Spleen (tissue), 11 donors: Measurements from ENCODE around the gene KRTAP10-3. TPM values are rescaled to one million over a fixed set of nuclear protein-coding genes. Genes with fewer than 3 reads are reported as not detected.

Experiments
- DNase-seq: peaks from one replicate; pipeline ENCODE4 v3.0.0-alpha.2; 2020
- H3K27ac ChIP-seq, 8 donors: fragments of 200-600 bp; sonication (generic) in 7 of 8; 1 replicate in 4 of 8; 2 replicates in 4 of 8; pipeline versions ENCODE4 v1.5.0 to v1.8.0; 2016 to 2021; ENCODE audit warnings: inconsistent platforms in 4 of 8, mild to moderate bottlenecking in 4 of 8, moderate library complexity in 1 of 8
- H3K27me3 ChIP-seq, 7 donors: fragments of 200-600 bp; sonication (generic) in 6 of 7; replicated peaks in 1 of 7; 1 replicate in 4 of 7; 2 replicates in 3 of 7; pipeline versions ENCODE4 v1.5.0 to v1.8.0; 2016 to 2021; ENCODE audit warnings: inconsistent platforms in 3 of 7, mild to moderate bottlenecking in 1 of 7
- H3K36me3 ChIP-seq, 6 donors: fragments of 200-600 bp; sonication (generic) in 5 of 6; 1 replicate in 4 of 6; 2 replicates in 2 of 6; pipeline versions ENCODE4 v1.5.0 to v1.8.0; 2016 to 2021; ENCODE audit warnings: inconsistent platforms in 2 of 6
- H3K4me1 ChIP-seq, 6 donors: fragments of 200-600 bp; sonication (generic) in 5 of 6; 1 replicate in 3 of 6; 2 replicates in 3 of 6; pipeline versions ENCODE4 v1.5.0 to v1.8.0; 2016 to 2021; ENCODE audit warnings: inconsistent platforms in 3 of 6
- H3K4me3 ChIP-seq, 8 donors: fragments of 200-600 bp; sonication (generic) in 7 of 8; 1 replicate in 4 of 8; 2 replicates in 4 of 8; pipeline versions ENCODE4 v1.5.0 to v1.8.0; 2016 to 2021; ENCODE audit warnings: inconsistent platforms in 4 of 8, mild to moderate bottlenecking in 4 of 8, moderate library complexity in 2 of 8
- H3K9me3 ChIP-seq, 8 donors: fragments of 200-600 bp; sonication (generic) in 7 of 8; 1 replicate in 4 of 8; 2 replicates in 4 of 8; pipeline versions ENCODE4 v1.5.0 to v1.8.0; 2016 to 2021; ENCODE audit warnings: inconsistent platforms in 4 of 8
- POLR2A ChIP-seq, 3 donors: fragments of 450-650 bp; IDR thresholded peaks; one replicate each; pipeline ENCODE4 v1.5.1; 2017; ENCODE audit warnings: antibody characterized with exemption in 3 of 3, mild to moderate bottlenecking in 1 of 3
- POLR2AphosphoS5 ChIP-seq, 3 donors: sonication (generic); formaldehyde crosslinking; IDR thresholded peaks; one replicate each; pipeline ENCODE4 v1.5.1; 2017; ENCODE audit warnings: antibody characterized with exemption in 3 of 3
- WGBS, 5 donors: extraction: QIAGEN DNeasy Blood & Tissue Kit in 3 of 5; methylation state at CpG; one replicate each; pipeline versions ENCODE4 v1.1.5 to v1.1.7; 2013 to 2018; 5-methylcytosine and 5-hydroxymethylcytosine counted together
- intact Hi-C: fragments of 100-400 bp; cut with DNase I; formaldehyde crosslinking; loops from one replicate; pipeline ENCODE4 v1.15.0; 2023; ENCODE audit warnings: low total_unique reads
- polyA plus RNA-seq, 3 donors: library from polyadenylated mRNA; stranded (reverse); fragments of 200-250 nt; gene quantifications; one replicate each; pipeline ENCODE4 v1.2.1, GENCODE V29; 2013
- total RNA-seq, 7 donors: library from RNA; depleted of rRNA in 3 of 7; stranded (reverse); fragments of >200 nt in 3 of 7; fragmentation: NEBNext Ultra II Directional in 4 of 7; extraction: Animal tissue kit (Norgen Biotek cat#: 25700) in 4 of 7; gene quantifications; one replicate each; pipeline versions ENCODE4 v1.1.0 to v1.2.1, GENCODE V29; 2016 to 2021
- TF ChIP-seq, protein P1 (sequence below), 11 experiments: fragments of 200-600 bp in 7 of 11; fragments of 450-650 bp in 4 of 11; sonication (generic) in 4 of 11; IDR thresholded peaks in 8 of 11; conservative IDR thresholded peaks in 3 of 11; 1 replicate in 7 of 11; 2 replicates in 4 of 11; pipeline versions ENCODE4 v1.4.0 to v1.8.0; 2016 to 2021; ENCODE audit warnings: antibody characterized with exemption in 11 of 11, inconsistent platforms in 4 of 11, mild to moderate bottlenecking in 1 of 11
- donor health status: healthy with polysubstance abuse.
- donor health status: DM: no; HTN: no; CAD: no; lungs with moderate emphysema.
- donor health status: DM: no; HTN: no; CAD: no.
- donor health status: Bipolar disorder and iron deficiency.
- donor health status: healthy.
- donor health status: DM: no; HTN: no; CAD: no.
- donor health status: DM: yes; HTN: yes; CAD: no.

KRTAP10-3 gene
- total and polyA plus RNA-seq, 10 donors = not detected

DNA sequence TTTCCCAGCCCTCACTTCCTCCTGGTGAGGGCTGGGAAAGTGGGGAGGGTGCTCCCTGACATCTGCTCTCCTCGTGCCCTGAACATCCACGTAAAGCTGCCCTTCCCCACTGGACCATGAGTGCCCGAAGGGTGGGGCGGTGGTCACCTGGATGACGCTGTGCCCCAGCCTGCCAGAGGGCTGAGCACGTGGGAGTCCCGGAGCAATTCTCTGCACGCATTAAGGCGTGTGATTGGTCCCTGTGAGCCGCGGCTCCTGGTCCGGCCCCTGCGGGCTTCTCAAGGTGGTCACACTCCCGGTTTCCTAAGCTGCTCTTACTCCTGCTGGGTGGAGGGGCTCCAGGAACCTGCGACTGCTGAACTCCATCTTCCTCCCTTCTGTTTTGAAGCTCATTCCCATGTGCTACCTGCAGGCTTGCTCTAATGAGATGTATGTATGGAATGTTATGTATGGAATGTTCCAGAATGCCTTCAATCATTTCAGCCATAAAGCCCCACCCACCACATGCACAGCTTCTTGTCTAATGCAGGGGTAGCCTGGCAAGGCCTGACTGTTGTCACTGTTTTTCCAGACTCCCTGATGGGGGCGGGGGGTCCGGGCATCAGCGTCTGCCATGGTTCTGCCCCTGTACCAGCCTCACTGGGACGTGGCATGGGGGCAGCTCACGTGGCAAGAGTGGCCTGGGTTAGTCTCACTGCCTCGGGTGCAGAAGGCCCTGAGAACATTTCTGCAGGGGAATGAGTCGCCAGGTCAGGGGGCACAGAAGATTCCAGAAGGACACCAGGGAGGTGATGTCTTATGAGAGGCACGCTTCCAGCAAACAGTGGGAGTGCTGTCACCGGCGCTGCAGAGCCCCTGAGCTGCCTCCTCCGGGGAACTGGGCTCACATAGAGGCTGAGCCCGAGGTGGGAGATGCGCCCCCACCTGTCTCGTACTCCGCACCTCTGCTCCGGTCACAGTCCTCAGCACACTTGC, 38.0 kb downstream of the KRTAP10-3 start:
- Histone ChIP-seq H3K9me3 (no peaks in the 10 kb centered on the region), H3K27ac (no peak overlapping the region), H3K4me1 (no peaks in the 10 kb centered on the region), H3K27me3 (peaks cover 0 to 30% (median 0%) of the 10 kb centered on the region in 7 donors), H3K36me3 (no peaks in the 10 kb centered on the region), H3K4me3 (no peak overlapping the region)
- WGBS, 5 donors = 83 to 91% (median 89%) methylated on average over 28 to 31 of the region's 31 CpGs
- peak; percentile 65 for DNase-seq
- intact Hi-C loops = no loop called here
- TF ChIP-seq POLR2AphosphoS5 (IDR thresholded peaks at IDR 0.05) (no peak), POLR2A (IDR thresholded peaks at IDR 0.05) (no peak)
- TF ChIP-seq, protein P1, sequence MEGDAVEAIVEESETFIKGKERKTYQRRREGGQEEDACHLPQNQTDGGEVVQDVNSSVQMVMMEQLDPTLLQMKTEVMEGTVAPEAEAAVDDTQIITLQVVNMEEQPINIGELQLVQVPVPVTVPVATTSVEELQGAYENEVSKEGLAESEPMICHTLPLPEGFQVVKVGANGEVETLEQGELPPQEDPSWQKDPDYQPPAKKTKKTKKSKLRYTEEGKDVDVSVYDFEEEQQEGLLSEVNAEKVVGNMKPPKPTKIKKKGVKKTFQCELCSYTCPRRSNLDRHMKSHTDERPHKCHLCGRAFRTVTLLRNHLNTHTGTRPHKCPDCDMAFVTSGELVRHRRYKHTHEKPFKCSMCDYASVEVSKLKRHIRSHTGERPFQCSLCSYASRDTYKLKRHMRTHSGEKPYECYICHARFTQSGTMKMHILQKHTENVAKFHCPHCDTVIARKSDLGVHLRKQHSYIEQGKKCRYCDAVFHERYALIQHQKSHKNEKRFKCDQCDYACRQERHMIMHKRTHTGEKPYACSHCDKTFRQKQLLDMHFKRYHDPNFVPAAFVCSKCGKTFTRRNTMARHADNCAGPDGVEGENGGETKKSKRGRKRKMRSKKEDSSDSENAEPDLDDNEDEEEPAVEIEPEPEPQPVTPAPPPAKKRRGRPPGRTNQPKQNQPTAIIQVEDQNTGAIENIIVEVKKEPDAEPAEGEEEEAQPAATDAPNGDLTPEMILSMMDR (IDR thresholded peaks at IDR 0.05 in 8 of 11, conservative IDR thresholded peaks at IDR 0.05 in 3 of 11) = no peak

GRCh38 chr21:44519346-44520325, 39.0 kb downstream of the KRTAP10-3 start:
- WGBS, 5 donors = 87 to 91% (median 89%) methylated on average over 22 to 28 of the region's 28 CpGs
- no peak overlapping the region for H3K4me3 ChIP-seq

GRCh38 chr21:44518686-44519085, 39.9 kb downstream of the KRTAP10-3 start:
- WGBS, 5 donors = 72 to 86% (median 83%) methylated on average over 12 of the region's 12 CpGs
- no peak overlapping the region for H3K4me3 ChIP-seq
- intact Hi-C loops = no loop called here
- H3K9me3 ChIP-seq = no peaks in the 10 kb centered on the region
- DNase-seq = peak; percentile 45
- peaks cover 0 to 30% (median 0%) of the 10 kb centered on the region in 7 donors for H3K27me3 ChIP-seq
- TF ChIP-seq, protein P1 (IDR thresholded peaks at IDR 0.05 in 8 of 11, conservative IDR thresholded peaks at IDR 0.05 in 3 of 11) = no peak
- TF ChIP-seq POLR2A (IDR thresholded peaks at IDR 0.05) = no peak
- TF ChIP-seq POLR2AphosphoS5 (IDR thresholded peaks at IDR 0.05) = no peak
- no peaks in the 10 kb centered on the region for H3K36me3 ChIP-seq
- no peaks in the 10 kb centered on the region for H3K4me1 ChIP-seq
- no peak overlapping the region for H3K27ac ChIP-seq

More at GRCh38 chr21:44519346-44520325, 39.0 kb downstream of the KRTAP10-3 start:
- H3K4me1 ChIP-seq = no peaks in the 10 kb centered on the region
- TF ChIP-seq, protein P1 (IDR thresholded peaks at IDR 0.05 in 8 of 11, conservative IDR thresholded peaks at IDR 0.05 in 3 of 11) = no peak
- TF ChIP-seq POLR2A (IDR thresholded peaks at IDR 0.05) = no peak
- TF ChIP-seq POLR2AphosphoS5 (IDR thresholded peaks at IDR 0.05) = no peak
- peak; percentile 46 for DNase-seq
- H3K36me3 ChIP-seq = no peaks in the 10 kb centered on the region
- no peak overlapping the region for H3K27ac ChIP-seq
- intact Hi-C loops = no loop called here
- H3K27me3 ChIP-seq = peaks cover 0 to 30% (median 0%) of the 10 kb centered on the region in 7 donors
- H3K9me3 ChIP-seq = no peaks in the 10 kb centered on the region
